HG02642 (cell line): ENCODE results near the gene TIMP2.
"Not testable (repeated sequence)": the region's sequence is repeated elsewhere in the genome, so short reads cannot be mapped to it uniquely, and the experiment has no call there.

Experiments
- ATAC-seq: cut with Tn5 transposase; IDR thresholded peaks from one replicate; pipeline ENCODE4 v1.9.1; 2021; ENCODE audit warnings: mild to moderate bottlenecking; ENCODE audit not compliant: unreplicated experiment, poor library complexity

The TIMP2 gene

GRCh38 chr17:78875363-78876093 lies 49.7 kb downstream of the TIMP2 start:
- ATAC-seq: no peak

- ATAC-seq: no peak
These were observed 51.5 kb downstream of the TIMP2 start for GRCh38 chr17:78873519-78874340.

- no peak for ATAC-seq
These were observed 52.7 kb downstream of the TIMP2 start for GRCh38 chr17:78872486-78872885.

- no peak for ATAC-seq
These were observed 54.6 kb downstream of the TIMP2 start for GRCh38 chr17:78870621-78871020.

GRCh38 chr17:78868391-78868790 lies 56.8 kb downstream of the TIMP2 start:
- ATAC-seq: no peak

GRCh38 chr17:78867046-78867445 lies 58.1 kb downstream of the TIMP2 start:
- not testable (repeated sequence) for ATAC-seq

- no peak for ATAC-seq
These were observed 59.4 kb downstream of the TIMP2 start for GRCh38 chr17:78865682-78866390.

GRCh38 chr17:78864117-78864516 lies 61.1 kb downstream of the TIMP2 start:
- ATAC-seq: no peak

GRCh38 chr17:78862073-78863023 lies 62.8 kb downstream of the TIMP2 start:
- no peak for ATAC-seq

- ATAC-seq: no peak
These were observed 64.0 kb downstream of the TIMP2 start for GRCh38 chr17:78861229-78861628.

GRCh38 chr17:78859051-78859450 lies 66.1 kb downstream of the TIMP2 start:
- ATAC-seq: no peak

- ATAC-seq: no peak
These were observed 67.9 kb downstream of the TIMP2 start for GRCh38 chr17:78857266-78857665.

- no peak for ATAC-seq
These were observed 69.5 kb downstream of the TIMP2 start for GRCh38 chr17:78855561-78856165.

- ATAC-seq: no peak
These were observed 70.7 kb downstream of the TIMP2 start for GRCh38 chr17:78854508-78854907.

GRCh38 chr17:78853926-78854394 lies 71.2 kb downstream of the TIMP2 start:
- no peak for ATAC-seq

- no peak for ATAC-seq
These were observed 72.5 kb downstream of the TIMP2 start for GRCh38 chr17:78852709-78853121.

- no peak for ATAC-seq
These were observed 76.2 kb downstream of the TIMP2 start for GRCh38 chr17:78849026-78849425.

- no peak for ATAC-seq
These were observed 78.1 kb downstream of the TIMP2 start for GRCh38 chr17:78847052-78847451.

GRCh38 chr17:78844301-78845005 lies 80.7 kb downstream of the TIMP2 start:
- ATAC-seq: no peak
